Stimulated activated CD4-positive, alpha-beta T cell treated with anti-CD3 and anti-CD28 coated beads, Interleukin-12 subunit alpha, Interleukin-12 subunit beta, amount 100 ng/mL, for 4 hours (primary cell): ENCODE measurements around the gene CBX7.

Experiments used
- DNase-seq: peaks from one replicate; pipeline ENCODE4 v3.0.0-alpha.2; 2020

CBX7 gene

GRCh38 chr22:39090426-39091064 lies 61.9 kb downstream of the CBX7 start:
- peak; percentile 51 for DNase-seq

DNA sequence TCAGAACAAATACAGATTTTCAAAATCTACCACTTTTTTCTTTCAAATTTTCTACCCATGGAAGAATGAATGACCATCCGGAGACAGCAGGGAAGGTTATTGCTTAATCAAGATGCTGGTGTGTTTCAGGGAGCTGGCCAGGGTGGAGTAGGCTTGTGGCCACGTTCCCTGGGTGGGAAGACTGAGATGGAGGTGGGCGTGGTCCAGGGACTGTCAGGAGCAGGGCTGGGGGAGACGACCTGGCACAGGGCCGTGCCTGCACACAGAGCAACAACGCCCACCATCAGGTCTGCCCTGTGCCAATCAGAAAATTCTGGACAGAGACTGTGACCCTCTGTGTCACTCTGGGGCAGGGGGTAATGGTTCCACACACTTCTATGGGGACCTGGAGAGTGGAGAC lies 62.6 kb downstream of the CBX7 start:
- DNase-seq = no peak

DNA sequence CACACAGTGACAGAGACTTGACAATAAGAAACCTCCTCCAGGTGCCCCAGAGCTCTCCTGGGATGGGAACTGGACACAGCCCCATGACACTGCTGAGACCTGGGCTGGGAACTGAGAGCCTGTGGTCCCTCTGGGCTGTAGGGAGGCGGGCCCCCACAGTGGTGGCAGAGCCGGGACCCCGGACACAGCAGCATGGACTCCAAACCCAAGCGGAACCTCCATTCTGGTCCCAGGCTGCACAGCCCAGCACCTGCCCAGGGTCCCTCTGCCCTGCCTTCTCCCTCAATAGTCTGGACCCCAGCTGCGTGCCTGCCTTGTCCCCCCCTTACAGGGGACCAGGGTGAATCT lies 63.8 kb downstream of the CBX7 start:
- no peak for DNase-seq

GRCh38 chr22:39087881-39088684 lies 64.4 kb downstream of the CBX7 start:
- DNase-seq = no peak

GRCh38 chr22:39087098-39087497 lies 65.4 kb downstream of the CBX7 start:
- no peak for DNase-seq

GRCh38 chr22:39084666-39085065 lies 67.8 kb downstream of the CBX7 start:
- DNase-seq = no peak

- DNase-seq = no peak
Observed at GRCh38 chr22:39083212-39084165, 69.0 kb downstream of the CBX7 start.

- DNase-seq = no peak
Observed at GRCh38 chr22:39081598-39081997, 70.9 kb downstream of the CBX7 start.

DNA sequence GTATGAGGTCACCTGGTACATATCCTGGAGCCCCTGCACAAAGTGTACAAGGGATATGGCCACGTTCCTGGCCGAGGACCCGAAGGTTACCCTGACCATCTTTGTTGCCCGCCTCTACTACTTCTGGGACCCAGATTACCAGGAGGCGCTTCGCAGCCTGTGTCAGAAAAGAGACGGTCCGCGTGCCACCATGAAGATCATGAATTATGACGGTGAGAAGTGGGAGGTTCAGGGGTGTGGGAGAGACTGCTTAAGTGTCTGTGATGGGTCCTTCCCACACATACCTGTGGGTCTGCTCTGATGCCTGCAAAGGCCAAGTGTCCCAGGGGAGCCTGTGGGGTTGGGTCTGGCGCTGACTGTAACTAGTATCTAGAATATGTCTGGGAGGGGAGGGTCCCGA lies 71.5 kb downstream of the CBX7 start:
- no peak for DNase-seq
